SKM-1 (cell line): ENCODE results near the gene DGKD.
"Not testable (repeated sequence)": the region's sequence is repeated elsewhere in the genome, so short reads cannot be mapped to it uniquely, and the experiment has no call there.

Source experiments
- DNase-seq: peaks from one replicate; lab custom pipeline; 2025; ENCODE audit not compliant: unreplicated experiment; lab: John Stamatoyannopoulos, UW

The DGKD gene

DNA sequence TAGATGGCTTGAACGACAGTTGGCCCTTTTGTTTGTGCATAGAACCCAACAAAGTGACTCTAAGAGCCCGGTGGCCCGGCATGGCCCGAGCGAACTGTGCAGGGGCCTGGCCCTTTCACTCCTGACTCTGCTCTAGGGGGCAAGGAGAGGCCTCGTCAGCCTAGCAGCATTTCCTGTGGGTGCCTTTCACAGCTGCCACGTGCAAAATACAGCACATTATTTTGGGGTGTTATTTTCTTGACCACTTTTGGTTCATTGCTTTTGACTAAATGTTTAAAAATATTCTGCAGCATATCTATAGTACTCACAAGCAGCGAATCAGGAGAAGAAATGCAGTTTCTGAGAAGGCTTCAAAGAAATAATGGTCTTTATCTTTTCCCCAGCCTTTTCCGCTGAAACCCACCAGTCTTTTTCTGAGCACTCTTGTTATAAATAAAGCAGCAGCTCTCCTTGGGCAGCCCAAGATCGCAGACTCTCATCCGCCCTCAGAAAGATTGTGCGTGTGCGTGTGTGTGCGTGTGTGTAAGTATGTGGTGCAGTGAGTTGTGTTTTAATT, 31.3 kb downstream of the DGKD start:
- DNase-seq = no peak

DNA sequence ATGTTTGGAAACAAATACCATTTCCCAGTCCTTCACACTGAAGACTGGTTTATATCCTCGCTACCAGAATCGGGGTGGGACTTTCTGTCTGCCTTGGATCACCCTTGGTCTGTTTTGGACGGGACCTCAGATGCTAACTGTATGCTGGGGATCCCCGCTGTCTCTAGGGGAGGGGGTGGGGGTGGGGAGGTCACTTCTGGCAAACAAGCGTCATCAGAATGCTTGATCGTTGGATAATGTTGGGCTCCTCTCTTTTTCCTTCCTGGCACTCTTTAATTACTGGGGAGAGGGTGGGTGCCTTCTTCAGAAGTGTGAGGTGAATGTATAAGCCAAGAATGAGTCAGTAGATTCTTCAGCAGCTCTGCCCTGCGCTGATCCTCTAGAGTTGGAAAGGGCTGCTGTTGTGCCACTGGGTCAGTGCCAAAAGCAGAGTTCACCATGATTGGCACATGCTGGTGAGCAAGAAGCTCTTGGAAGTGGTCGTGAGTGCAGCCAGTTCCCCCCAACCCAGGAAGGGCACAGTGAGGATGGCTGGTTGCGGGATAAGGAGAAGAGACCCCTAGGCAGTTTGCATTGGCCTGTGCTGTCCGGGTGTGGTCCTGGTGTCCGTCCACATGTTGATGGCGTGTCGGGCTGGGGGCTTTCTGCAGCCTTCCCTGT, 32.2 kb downstream of the DGKD start:
- no peak for DNase-seq

DNA sequence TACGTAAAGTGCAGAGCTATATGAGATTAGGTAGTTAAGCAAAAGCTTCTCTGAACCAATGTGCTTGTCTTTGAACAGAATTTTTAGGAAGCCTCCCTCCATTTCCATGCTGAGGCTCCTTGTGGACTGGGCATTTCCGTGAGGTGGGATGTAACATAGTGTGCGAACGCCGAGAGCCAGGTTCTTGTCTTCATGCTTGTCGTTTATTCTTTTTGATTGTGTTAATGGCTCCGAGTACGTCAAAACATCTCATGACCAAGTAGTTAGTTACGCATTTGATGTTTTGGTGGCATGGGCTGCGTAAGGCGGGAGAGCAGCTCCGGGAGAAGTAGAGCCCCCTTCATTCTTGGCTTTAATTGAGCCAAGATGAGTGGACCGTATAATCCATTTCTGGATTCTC, 32.9 kb downstream of the DGKD start:
- no peak for DNase-seq

DNA sequence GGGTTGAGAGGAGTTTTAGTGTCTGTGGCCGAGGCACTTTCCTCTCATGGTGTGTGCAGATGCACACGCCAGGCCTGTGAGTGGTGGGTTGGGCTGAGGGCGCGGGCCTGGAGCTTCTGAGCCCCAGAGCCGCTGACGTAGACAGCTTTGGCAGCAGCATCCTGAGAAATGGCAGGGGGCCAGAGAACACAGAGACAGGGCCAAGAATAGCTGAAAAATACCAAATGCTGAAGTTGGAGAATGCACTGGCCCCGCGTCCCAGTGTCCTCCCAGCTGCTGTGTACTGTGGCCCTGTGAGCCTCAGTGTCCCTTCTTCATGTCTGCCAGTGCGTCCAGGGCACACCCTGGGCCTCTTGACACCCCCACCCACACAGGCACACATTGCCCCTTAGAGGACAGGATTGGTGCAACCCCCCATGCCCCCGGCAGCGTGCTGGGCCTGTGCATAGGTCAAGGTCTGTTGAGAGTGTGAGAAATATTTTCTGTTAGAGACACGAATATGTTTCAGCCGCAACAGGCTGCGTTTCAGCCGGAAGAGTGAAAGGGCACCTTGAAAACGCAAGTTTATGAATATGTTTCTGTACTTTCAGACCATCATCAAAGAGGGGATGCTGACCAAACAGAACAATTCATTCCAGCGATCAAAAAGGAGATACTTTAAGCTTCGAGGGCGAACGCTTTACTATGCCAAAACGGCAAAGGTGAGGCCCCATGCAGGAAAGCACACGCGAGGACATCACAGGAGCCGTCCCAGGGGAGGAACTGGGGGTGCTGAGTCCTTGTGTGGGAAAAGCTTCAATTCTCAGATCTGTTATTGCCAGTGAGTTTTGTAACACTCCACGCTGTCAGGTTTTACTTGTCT, 33.6 kb downstream of the DGKD start:
- no peak for DNase-seq

DNA sequence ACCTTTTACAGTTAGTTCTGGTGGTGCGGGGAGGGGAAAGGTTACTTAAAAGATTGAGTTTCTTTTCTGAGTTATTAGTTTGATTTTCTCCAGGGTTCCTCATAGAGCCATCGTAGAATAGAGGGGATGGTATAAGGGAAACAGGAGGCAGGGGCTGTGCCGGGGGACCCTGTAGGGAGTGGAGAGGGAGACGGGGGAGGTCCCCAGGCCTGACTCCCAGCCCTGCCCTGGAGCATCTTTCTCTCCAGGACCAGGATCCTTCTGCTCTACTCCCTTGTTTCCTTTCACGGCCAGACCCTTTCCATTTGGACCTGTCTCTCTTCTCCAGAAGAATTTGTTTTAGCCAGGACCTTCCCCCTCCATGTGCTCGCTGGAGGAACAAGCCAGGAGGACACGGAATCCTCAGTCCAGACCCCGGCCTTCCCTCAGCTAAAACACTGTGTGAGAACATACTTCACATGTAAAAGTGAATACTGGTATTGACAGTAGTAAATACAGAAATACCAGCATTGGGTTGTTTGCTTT, 35.4 kb downstream of the DGKD start:
- DNase-seq = no peak

DNA sequence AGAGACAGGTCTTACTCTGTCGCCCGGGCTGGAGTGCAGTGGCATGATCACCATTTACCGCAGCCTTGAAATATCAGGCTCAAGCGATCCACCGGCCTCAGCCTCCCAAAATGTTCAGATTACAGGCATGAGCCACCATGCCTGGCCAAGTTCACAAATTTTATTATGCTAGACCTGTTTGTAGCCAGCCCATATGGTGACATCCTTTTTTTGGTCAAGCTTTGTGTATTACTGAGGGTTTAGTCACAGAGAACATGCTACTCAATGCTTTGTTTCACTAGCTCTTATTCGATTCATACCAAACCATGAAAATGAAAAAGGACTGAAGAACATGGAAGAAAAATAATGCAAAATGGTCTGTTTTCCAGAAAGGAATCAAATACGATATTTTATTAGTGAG, 41.4 kb downstream of the DGKD start:
- DNase-seq = no peak

DNA sequence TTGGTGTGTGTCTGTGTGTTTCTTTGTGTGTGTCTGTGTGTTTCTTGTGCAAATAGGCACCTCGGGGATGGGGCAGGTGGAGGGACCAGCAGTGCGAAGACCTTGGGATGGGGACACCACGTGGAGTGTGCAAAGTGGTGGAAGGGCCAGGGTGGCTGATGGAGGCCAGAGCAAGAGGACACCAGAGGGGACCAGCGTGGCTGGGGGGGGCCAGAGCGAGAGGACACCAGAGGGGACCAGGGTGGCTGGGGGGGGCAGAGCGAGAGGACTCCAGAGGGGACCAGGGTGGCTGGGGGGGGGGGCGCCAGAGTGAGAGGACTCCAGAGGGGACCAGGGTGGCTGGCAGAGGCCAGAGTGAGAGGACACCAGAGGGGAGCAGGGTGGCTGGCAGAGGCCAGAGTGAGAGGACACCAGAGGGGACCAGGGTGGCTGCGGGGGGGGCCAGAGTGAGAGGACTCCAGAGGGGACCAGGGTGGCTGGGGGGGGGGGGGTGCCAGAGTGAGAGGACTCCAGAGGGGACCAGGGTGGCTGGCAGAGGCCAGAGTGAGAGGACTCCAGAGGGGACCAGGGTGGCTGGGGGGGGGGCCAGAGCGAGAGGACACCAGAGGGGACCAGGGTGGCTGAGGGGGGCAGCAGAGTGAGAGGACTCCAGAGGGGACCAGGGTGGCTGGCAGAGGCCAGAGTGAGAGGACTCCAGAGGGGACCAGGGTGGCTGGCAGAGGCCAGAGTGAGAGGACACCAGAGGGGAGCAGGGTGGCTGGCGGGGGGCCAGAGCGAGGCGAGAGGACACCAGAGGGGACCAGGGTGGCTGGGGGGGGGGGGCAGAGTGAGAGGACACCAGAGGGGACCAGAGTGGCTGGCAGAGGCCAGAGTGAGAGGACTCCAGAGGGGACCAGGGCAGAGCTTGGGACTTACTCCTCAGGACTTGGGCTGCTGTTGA, 42.7 kb downstream of the DGKD start:
- not testable (repeated sequence) for DNase-seq

DNA sequence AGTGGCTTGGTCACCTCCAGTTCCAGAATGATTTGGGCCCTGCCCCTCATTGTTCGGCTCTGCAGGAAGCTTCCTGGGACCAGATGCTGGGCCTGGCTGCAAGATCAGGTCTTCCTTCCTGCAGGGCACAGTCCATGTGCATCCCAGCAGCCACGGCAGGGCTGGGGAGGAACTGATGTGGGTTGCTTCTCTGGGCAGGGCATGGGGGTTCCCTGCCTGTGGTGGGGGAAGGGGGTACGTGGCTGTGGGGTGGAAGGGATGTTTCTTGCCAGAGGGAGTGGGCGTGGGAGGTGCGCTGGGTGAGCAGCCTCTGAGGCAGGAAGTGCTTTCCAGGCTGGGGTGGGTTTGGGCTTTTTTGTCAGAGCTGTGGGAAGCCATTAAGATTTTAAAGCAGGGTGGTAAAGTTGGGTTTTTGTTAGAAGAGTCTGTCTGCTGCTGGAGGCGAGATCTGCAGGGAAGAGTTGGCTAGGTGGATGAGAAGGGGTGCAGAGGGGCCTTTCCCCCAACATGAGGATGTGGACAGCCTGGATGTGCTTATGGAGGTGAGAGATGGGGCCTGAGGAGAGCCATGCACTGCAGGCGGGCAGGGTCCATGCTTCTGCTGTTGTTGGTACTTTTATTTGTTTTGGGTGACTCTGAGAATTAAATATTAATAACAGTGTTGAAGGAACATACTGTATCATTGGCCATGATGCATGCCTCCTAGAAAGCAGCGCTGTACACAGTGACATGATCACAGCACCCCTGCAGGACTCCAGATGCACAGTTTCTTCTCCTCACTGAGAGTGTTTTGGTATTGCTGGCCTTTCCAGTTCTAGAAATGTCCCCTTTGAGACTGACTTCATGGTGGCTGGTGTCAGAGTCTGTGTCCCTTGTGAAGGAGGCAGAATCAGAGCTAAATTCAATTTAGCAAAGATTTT, 45.3 kb downstream of the DGKD start:
- no peak for DNase-seq

DNA sequence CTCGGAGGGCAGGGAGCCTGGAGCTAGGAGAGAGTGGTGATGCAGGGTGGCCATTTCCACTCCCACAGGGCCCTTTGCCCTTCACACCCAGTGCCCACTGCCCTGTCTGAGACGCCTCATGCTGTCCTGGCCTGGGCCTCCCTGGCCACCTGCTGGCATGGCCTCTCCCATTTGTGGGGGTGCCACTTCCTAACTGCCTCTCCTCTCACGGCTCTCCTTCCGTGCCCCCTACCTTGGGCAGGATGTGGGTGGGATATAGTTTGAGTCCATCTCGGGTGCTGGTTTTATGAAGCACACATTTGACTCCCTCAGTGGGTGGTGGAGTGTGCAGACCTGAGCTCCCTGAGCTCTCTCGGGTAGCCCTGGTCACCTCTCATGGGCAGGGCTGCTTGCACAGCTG, 46.0 kb downstream of the DGKD start:
- DNase-seq = no peak

DNA sequence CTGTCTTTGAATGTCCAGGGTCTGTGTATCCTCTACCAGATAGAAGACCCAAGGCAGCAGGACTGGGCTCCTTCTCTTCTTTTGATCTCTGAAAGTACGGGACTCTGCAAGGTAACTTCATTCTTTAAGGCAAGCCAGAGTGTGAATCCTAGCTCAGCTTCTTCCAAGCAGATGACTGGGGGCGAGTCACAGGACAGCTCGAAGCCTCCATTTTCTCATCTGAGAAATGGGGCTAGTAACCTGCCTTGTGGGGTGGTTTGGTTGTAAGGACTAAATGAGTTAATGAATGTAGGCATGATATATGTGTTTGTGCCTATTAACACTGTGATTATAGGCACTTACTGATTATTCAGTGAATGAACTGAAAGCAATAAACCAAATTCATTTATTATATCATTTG, 46.7 kb downstream of the DGKD start:
- no peak for DNase-seq

DNA sequence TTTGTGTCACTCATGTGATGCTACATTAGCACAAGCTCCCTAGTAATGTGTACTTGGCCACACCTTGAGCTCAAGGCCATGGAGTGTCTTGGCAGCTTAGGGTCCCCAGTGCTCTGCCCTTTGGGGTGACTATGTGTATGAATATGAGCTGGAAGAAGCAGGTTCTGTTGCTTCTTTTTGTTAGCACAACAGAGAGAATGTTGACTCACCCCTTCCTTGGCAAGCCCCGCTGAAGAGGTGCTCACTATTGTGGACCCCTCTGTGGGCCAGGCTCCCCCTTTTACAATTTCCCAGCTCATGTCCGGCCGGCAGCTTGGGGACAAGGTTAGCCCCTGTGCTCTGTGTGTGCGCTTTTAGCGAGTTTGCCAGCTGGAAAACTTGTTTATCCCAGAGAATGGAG, 48.1 kb downstream of the DGKD start:
- no peak for DNase-seq

DNA sequence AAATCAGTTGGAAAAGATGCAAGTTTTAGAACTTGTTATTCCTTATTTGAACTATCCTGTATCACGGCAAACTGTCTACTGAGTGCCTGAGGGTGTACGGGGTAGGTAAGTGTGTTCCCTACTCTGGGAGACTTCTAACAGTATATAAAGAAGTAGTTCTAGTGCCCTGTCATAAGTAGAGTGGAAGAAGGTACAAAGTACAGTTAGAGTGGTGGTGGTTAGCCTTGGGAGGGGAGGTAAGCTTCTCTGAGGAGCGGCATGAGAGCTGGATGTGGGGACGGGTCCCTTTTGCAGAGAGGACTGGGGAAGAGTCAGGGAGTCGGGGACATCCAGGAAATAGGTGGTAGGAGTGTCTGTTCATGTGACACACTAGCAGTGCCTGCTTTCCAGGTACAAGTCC, 48.5 kb downstream of the DGKD start:
- no peak for DNase-seq

DNA sequence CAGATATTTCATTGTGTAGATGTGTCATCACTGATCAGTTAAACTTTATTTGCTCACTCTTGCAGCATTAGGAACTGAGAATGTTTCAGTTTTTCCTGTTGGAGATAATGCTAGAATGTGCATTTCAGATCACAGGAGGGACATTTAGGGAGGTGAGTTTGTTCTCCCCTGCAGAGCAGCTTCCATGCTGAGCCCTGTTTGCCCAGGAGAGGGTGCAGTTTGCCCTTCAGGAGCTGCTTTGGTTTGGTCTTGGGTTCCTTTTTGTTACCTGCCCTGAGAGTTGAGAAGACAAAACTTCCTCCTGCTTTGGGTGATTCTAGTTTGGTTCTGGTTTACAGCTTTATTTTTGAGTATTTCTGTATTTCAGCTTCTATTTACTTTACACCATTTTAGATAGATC, 49.9 kb downstream of the DGKD start:
- peak; percentile 16 for DNase-seq

DNA sequence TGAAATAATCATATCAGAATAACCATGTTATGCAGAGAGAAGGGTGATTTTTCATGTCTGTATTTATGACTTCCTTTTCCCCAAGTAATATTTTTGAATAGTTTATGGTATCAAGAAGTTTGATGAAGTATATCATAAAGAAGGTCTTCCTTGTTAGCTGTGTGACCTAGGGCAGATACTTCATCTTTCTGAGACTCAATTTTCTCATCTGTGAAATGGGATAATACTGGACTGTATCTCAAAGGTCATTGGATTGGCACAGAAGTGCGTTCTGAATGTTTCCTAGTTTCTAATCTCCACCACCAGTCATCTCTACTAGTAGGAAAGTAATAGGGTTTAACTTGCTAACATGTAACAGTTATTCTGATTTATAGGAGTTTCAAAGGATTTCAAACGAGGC, 52.6 kb downstream of the DGKD start:
- no peak for DNase-seq

DNA sequence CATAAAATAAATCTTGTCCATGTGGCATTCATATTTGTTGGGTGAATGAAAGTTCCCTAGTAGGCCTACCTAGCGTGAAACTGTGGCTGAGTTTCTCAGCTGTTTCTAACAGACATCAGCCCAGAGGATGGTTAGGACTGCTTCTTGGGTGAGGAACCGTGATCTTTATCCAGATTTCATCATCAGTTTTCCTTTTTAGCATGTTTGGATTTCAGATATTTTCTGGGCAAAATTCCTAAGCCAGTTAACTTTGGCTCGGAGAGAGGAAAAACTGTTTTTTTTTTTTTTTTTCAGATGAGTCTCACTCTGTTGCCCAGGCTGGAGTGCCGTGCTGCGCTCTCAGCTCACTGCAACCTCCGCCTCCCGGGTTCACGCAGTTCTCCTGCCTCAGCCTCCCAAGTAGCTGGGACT, 53.5 kb downstream of the DGKD start:
- no peak for DNase-seq

DNA sequence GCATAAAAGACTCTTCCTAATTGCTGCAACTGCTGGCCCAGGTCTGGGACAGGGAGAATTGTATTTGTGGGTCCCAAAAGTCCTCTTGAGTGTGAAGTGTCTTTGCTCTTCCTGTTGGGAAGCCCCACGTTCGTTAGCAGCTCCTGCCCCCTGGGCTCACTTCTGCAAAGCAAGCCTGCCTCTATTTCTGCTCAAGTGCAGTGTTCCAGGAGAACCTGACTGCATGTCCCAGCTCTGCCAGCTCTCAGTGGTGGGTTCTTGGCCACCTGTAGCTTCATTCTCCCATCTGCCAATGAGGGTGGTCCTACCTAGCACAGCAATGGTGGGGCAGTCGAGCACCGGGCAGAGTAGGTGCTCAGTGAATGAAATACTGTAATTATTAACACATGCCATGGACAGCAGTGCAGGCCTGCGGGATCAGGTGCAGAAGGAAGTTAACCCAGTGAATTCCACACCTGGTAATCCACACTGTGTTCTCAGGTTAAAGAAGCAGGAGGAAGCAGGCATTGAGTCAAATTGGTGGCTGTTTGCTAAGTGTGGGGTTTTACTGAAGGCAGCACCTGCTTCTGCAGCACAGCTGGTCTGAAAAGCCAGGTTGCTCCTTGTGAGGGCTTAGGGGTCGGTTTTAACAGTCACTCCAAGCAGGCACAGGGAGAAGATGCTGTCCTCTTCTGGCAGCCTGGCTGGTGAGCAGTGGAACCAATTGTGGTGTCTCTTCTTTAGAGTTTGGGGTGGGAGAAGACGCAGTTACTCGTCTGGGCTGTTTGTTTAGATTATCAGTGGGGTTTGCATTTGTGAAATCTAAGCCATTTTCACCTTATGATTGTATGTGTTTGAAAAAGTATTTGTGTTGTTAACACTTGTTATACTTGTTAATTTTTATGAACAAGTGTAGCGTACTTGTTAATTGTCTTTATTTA, 54.3 kb downstream of the DGKD start:
- DNase-seq = no peak

DNA sequence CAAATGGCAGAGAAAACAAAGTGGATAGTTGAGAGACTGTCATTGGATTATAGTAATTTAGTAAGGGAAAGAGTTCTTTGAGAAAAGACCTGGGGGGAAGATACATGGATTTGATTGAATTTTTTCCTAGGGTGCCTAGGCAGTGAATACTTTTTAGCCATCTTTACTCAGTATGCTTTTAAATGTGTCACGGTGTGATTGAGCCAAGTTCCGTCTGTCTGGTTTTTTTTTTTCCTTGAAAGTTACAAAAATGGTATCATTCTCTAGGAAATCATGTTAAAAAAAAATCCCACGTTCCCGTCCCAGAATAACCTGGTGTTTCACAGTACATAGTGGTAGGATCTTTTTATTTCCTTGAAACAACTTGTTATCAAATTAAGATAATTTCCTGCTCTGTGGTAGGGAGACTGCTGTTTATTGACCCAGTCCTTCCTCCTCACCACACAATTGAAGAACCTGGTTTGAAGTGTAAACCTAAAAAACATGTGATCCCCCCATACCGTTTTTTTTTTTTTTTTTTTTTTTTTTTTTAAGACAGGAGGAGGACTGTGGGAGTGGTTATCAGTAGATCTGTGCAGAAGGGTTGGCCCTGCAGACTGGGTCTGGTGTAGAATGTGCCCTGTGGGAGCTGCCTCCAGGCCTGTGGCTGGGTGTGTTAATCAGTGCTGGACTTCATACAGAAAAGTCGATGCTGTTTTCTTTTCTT, 55.1 kb downstream of the DGKD start:
- DNase-seq = no peak

DNA sequence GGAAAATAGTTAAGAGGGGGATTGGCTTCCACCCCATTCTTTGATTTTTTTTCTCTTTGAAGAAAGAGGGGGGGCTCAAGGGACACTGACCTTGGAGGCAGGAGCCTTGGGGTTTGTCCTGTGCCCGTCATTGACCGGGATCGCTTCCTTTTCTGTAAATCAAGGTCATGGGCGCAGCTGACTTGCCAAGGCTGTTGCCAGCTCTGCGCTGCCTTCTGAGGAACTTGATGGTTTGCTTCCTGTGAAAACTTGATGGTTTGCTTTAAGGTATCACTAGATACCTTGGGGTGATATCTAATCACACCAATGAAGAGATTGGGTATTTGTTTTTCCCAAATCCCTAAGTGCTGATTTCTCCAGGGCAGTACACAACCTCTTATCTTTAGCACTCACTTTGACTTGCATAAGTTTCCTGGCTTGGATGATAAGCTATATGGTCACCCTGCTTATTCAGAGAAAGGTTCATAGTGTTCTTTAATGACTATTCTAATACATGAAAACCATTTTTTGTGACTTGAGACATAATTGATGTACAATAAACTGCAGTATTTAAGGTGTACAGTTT, 56.0 kb downstream of the DGKD start:
- DNase-seq = no peak
